ENCODE measurements around the gene TANK.

The TANK gene

GRCh38 chr2:161152302-161152701 is 7.9 kb upstream of the TANK start:
- no peaks in the 10 kb centered on the region for H3K36me3 ChIP-seq (ENCODE audit: control insufficient read depth, insufficient read depth, low read length)
- H3K4me3 ChIP-seq (ENCODE audit: low read depth, low read length): no peak overlapping the region
- no peak overlapping the region for H3K9ac ChIP-seq (ENCODE audit: low read length)
- no peak overlapping the region for H3K27ac ChIP-seq (ENCODE audit: low read depth, low read length)
- peaks cover 30% of the 10 kb centered on the region for H3K9me3 ChIP-seq (ENCODE audit: control insufficient read depth, insufficient read depth, low read depth, low read length)
- H3K4me1 ChIP-seq (ENCODE audit: control insufficient read depth, insufficient read depth, low read length): peaks cover under 1% of the 10 kb centered on the region; the same call in 1 of the 2 replicates
- H3K27me3 ChIP-seq (ENCODE audit: control insufficient read depth, insufficient read depth, low read length): no peaks in the 10 kb centered on the region

GRCh38 chr2:161158882-161159281 is 1.3 kb upstream of the TANK start:
- Histone ChIP-seq H3K27me3 (ENCODE audit: control insufficient read depth, insufficient read depth, low read length) (no peaks in the 10 kb centered on the region), H3K4me1 (ENCODE audit: control insufficient read depth, insufficient read depth, low read length) (0 out of 2 replicates have a peak, but pooled peaks cover 7% of the 10 kb centered on the region), H3K9ac (ENCODE audit: low read length) (no peak overlapping the region), H3K27ac (ENCODE audit: low read depth, low read length) (no peak overlapping the region), H3K9me3 (ENCODE audit: control insufficient read depth, insufficient read depth, low read depth, low read length) (no peaks in the 10 kb centered on the region), H3K36me3 (ENCODE audit: control insufficient read depth, insufficient read depth, low read length) (peaks cover 10% of the 10 kb centered on the region), H3K4me3 (ENCODE audit: low read depth, low read length) (no peak overlapping the region)

GRCh38 chr2:161159456-161160225 is 587 bp upstream of the TANK start:
- Histone ChIP-seq H3K27ac (ENCODE audit: low read depth, low read length) (no peak overlapping the region), H3K9me3 (ENCODE audit: control insufficient read depth, insufficient read depth, low read depth, low read length) (no peaks in the 10 kb centered on the region), H3K36me3 (ENCODE audit: control insufficient read depth, insufficient read depth, low read length) (peaks cover 16% of the 10 kb centered on the region), H3K4me3 (ENCODE audit: low read depth, low read length) (peak overlapping the region; percentile 47), H3K27me3 (ENCODE audit: control insufficient read depth, insufficient read depth, low read length) (no peaks in the 10 kb centered on the region), H3K9ac (ENCODE audit: low read length) (no peak overlapping the region), H3K4me1 (ENCODE audit: control insufficient read depth, insufficient read depth, low read length) (0 out of 2 replicates have a peak, but pooled peaks cover 7% of the 10 kb centered on the region)

GRCh38 chr2:161161074-161161706 is 962 bp downstream of the TANK start:
- Histone ChIP-seq H3K9ac (ENCODE audit: low read length) (peak overlapping the region; percentile 98), H3K27ac (ENCODE audit: low read depth, low read length) (peak overlapping the region; percentile 79), H3K27me3 (ENCODE audit: control insufficient read depth, insufficient read depth, low read length) (no peaks in the 10 kb centered on the region), H3K36me3 (ENCODE audit: control insufficient read depth, insufficient read depth, low read length) (peaks cover 19% of the 10 kb centered on the region), H3K4me1 (ENCODE audit: control insufficient read depth, insufficient read depth, low read length) (0 out of 2 replicates have a peak, but pooled peaks cover 7% of the 10 kb centered on the region), H3K9me3 (ENCODE audit: control insufficient read depth, insufficient read depth, low read depth, low read length) (no peaks in the 10 kb centered on the region), H3K4me3 (ENCODE audit: low read depth, low read length) (peak overlapping the region; percentile 95)

- Histone ChIP-seq H3K4me3 (ENCODE audit: low read depth, low read length) (no peak overlapping the region), H3K27me3 (ENCODE audit: control insufficient read depth, insufficient read depth, low read length) (no peaks in the 10 kb centered on the region), H3K4me1 (ENCODE audit: control insufficient read depth, insufficient read depth, low read length) (0 out of 2 replicates have a peak, but pooled peaks cover 7% of the 10 kb centered on the region), H3K9me3 (ENCODE audit: control insufficient read depth, insufficient read depth, low read depth, low read length) (no peaks in the 10 kb centered on the region), H3K9ac (ENCODE audit: low read length) (no peak overlapping the region), H3K27ac (ENCODE audit: low read depth, low read length) (no peak overlapping the region), H3K36me3 (ENCODE audit: control insufficient read depth, insufficient read depth, low read length) (peaks cover 26% of the 10 kb centered on the region)
These were observed 3.2 kb downstream of the TANK start for GRCh38 chr2:161163440-161163839.

GRCh38 chr2:161164161-161164560 is 3.9 kb downstream of the TANK start:
- no peak overlapping the region for H3K9ac ChIP-seq (ENCODE audit: low read length)
- 0 out of 2 replicates have a peak, but pooled peaks cover 7% of the 10 kb centered on the region for H3K4me1 ChIP-seq (ENCODE audit: control insufficient read depth, insufficient read depth, low read length)
- H3K36me3 ChIP-seq (ENCODE audit: control insufficient read depth, insufficient read depth, low read length): peaks cover 26% of the 10 kb centered on the region
- H3K27ac ChIP-seq (ENCODE audit: low read depth, low read length): no peak overlapping the region
- H3K9me3 ChIP-seq (ENCODE audit: control insufficient read depth, insufficient read depth, low read depth, low read length): no peaks in the 10 kb centered on the region
- H3K27me3 ChIP-seq (ENCODE audit: control insufficient read depth, insufficient read depth, low read length): no peaks in the 10 kb centered on the region
- H3K4me3 ChIP-seq (ENCODE audit: low read depth, low read length): no peak overlapping the region

GRCh38 chr2:161165266-161165665 is 5.0 kb downstream of the TANK start:
- Histone ChIP-seq H3K27me3 (ENCODE audit: control insufficient read depth, insufficient read depth, low read length) (no peaks in the 10 kb centered on the region), H3K27ac (ENCODE audit: low read depth, low read length) (no peak overlapping the region), H3K4me3 (ENCODE audit: low read depth, low read length) (no peak overlapping the region), H3K9me3 (ENCODE audit: control insufficient read depth, insufficient read depth, low read depth, low read length) (no peaks in the 10 kb centered on the region), H3K36me3 (ENCODE audit: control insufficient read depth, insufficient read depth, low read length) (peaks cover 26% of the 10 kb centered on the region), H3K4me1 (ENCODE audit: control insufficient read depth, insufficient read depth, low read length) (0 out of 2 replicates have a peak, but pooled peaks cover 7% of the 10 kb centered on the region), H3K9ac (ENCODE audit: low read length) (no peak overlapping the region)

GRCh38 chr2:161165811-161166210 is 5.6 kb downstream of the TANK start:
- H3K9me3 ChIP-seq (ENCODE audit: control insufficient read depth, insufficient read depth, low read depth, low read length): no peaks in the 10 kb centered on the region
- H3K4me3 ChIP-seq (ENCODE audit: low read depth, low read length): no peak overlapping the region
- H3K4me1 ChIP-seq (ENCODE audit: control insufficient read depth, insufficient read depth, low read length): peaks cover 9% of the 10 kb centered on the region; the same call in 1 of the 2 replicates
- no peak overlapping the region for H3K9ac ChIP-seq (ENCODE audit: low read length)
- H3K27ac ChIP-seq (ENCODE audit: low read depth, low read length): no peak overlapping the region
- peaks cover 26% of the 10 kb centered on the region for H3K36me3 ChIP-seq (ENCODE audit: control insufficient read depth, insufficient read depth, low read length)
- H3K27me3 ChIP-seq (ENCODE audit: control insufficient read depth, insufficient read depth, low read length): no peaks in the 10 kb centered on the region

- Histone ChIP-seq H3K4me3 (ENCODE audit: low read depth, low read length) (no peak overlapping the region), H3K9ac (ENCODE audit: low read length) (no peak overlapping the region)
These were observed 6.5 kb downstream of the TANK start for GRCh38 chr2:161166538-161167409.

GRCh38 chr2:161169335-161169734 is 9.1 kb downstream of the TANK start:
- Histone ChIP-seq H3K4me1 (ENCODE audit: control insufficient read depth, insufficient read depth, low read length) (peaks cover 8% of the 10 kb centered on the region; the same call in 1 of the 2 replicates), H3K27me3 (ENCODE audit: control insufficient read depth, insufficient read depth, low read length) (no peaks in the 10 kb centered on the region), H3K27ac (ENCODE audit: low read depth, low read length) (no peak overlapping the region), H3K9ac (ENCODE audit: low read length) (no peak overlapping the region), H3K9me3 (ENCODE audit: control insufficient read depth, insufficient read depth, low read depth, low read length) (no peaks in the 10 kb centered on the region), H3K4me3 (ENCODE audit: low read depth, low read length) (no peak overlapping the region), H3K36me3 (ENCODE audit: control insufficient read depth, insufficient read depth, low read length) (peaks cover 12% of the 10 kb centered on the region; the same call in 1 of the 2 replicates)

More at GRCh38 chr2:161166538-161167409, 6.5 kb downstream of the TANK start:
- no peaks in the 10 kb centered on the region for H3K9me3 ChIP-seq (ENCODE audit: control insufficient read depth, insufficient read depth, low read depth, low read length)
- H3K27ac ChIP-seq (ENCODE audit: low read depth, low read length): no peak overlapping the region
- peaks cover 26% of the 10 kb centered on the region for H3K36me3 ChIP-seq (ENCODE audit: control insufficient read depth, insufficient read depth, low read length)
- no peaks in the 10 kb centered on the region for H3K27me3 ChIP-seq (ENCODE audit: control insufficient read depth, insufficient read depth, low read length)
- peaks cover 10% of the 10 kb centered on the region; the same call in 1 of the 2 replicates for H3K4me1 ChIP-seq (ENCODE audit: control insufficient read depth, insufficient read depth, low read length)
